BJ (cell line): ENCODE data around the gene SPRED1. TPM values are rescaled to one million over a fixed set of nuclear protein-coding genes. Genes with fewer than 3 reads are reported as not detected.

ENCODE experiments used
- CTCF ChIA-PET: fragments of 350-600 bp; formaldehyde crosslinking; extraction: SDS; loops from one replicate; lab custom pipeline; 2021; ENCODE audit warnings: antibody characterized with exemption, inconsistent platforms; lab: Yijun Ruan, JAX
- POLR2A ChIA-PET: fragments of 300-600 bp; sonication (Branson Sonifier 250); formaldehyde crosslinking; extraction: SDS; loops from one replicate; lab custom pipeline; 2021; ENCODE audit warnings: antibody characterized with exemption; lab: Charles Lee
- DNase-seq: peaks from one replicate; pipeline ENCODE4 v3.0.0-alpha.2; 2011; ENCODE audit warnings: low read depth
- H3K27me3 ChIP-seq: 2 replicates; pipeline ENCODE4 v1.6.0; 2011; ENCODE audit warnings: low read length; ENCODE audit not compliant: control insufficient read depth, insufficient read depth
- H3K36me3 ChIP-seq: 2 replicates; pipeline ENCODE4 v1.5.1; 2011; ENCODE audit warnings: low read length; ENCODE audit not compliant: control insufficient read depth, insufficient read depth
- H3K4me3 ChIP-seq: 2 replicates; pipeline ENCODE4 v1.5.1; 2011; ENCODE audit warnings: low read depth, mild to moderate bottlenecking, control low read depth, low read length
- polyA plus RNA-seq: library from polyadenylated mRNA; depleted of rRNA; stranded (reverse); fragments of >200 nt; gene quantifications from 2 replicates; pipeline ENCODE4 v1.2.3, GENCODE V29; 2011
- TF ChIP-seq, protein P1 (sequence below): IDR thresholded peaks from 2 replicates; pipeline ENCODE4 v1.5.1; 2011; ENCODE audit warnings: low read depth, mild to moderate bottlenecking, control low read depth, inconsistent platforms, low read length, moderate library complexity; ENCODE audit not compliant: insufficient read depth

The SPRED1 gene
- polyA plus RNA-seq, 1 experiment = 5.2 TPM

- no peaks in the 10 kb centered on the region; the same call in 1 of the 2 replicates for H3K27me3 ChIP-seq
- ChIA-PET CTCF (interaction anchor here (1.2 kb wide), 1 partner anchor 14 kb away, joined by 3 read pairs; no protein-coding TSS in a partner anchor), POLR2A (no interaction called here)
- no peak for DNase-seq
- H3K4me3 ChIP-seq = no peak overlapping the region
- no peaks in the 10 kb centered on the region for H3K36me3 ChIP-seq
- TF ChIP-seq, protein P1, sequence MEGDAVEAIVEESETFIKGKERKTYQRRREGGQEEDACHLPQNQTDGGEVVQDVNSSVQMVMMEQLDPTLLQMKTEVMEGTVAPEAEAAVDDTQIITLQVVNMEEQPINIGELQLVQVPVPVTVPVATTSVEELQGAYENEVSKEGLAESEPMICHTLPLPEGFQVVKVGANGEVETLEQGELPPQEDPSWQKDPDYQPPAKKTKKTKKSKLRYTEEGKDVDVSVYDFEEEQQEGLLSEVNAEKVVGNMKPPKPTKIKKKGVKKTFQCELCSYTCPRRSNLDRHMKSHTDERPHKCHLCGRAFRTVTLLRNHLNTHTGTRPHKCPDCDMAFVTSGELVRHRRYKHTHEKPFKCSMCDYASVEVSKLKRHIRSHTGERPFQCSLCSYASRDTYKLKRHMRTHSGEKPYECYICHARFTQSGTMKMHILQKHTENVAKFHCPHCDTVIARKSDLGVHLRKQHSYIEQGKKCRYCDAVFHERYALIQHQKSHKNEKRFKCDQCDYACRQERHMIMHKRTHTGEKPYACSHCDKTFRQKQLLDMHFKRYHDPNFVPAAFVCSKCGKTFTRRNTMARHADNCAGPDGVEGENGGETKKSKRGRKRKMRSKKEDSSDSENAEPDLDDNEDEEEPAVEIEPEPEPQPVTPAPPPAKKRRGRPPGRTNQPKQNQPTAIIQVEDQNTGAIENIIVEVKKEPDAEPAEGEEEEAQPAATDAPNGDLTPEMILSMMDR = no peak
Observed at GRCh38 chr15:38216763-38217162, 35.9 kb upstream of the SPRED1 start.

DNA sequence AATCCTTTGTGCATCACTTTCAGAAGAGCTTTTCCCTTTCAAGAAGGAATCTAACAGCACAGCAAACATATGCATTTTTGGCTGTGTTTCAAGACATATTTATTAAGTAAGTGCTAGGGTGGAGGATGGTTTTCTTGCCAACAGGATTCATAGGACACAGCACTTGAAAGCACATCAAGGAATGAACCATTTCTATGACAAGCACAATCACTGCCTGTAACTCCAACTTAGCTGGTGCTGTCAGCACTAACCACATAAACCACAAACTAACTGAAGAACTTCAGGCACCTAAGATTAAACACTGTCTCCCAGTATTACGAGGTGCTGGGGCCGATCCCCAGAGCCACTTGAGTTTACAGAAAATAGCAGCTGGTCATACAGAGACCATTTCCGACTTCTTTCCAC is 35.4 kb upstream of the SPRED1 start:
- POLR2A ChIA-PET = no interaction called here
- DNase-seq = no peak
- TF ChIP-seq, protein P1 = no peak
- no peaks in the 10 kb centered on the region for H3K36me3 ChIP-seq
- CTCF ChIA-PET = interaction anchor here (0.6 to 1.2 kb wide), 2 partner anchors 14 to 251 kb away, joined by 3 read pairs; no protein-coding TSS in a partner anchor
- no peak overlapping the region for H3K4me3 ChIP-seq
- no peaks in the 10 kb centered on the region; the same call in 1 of the 2 replicates for H3K27me3 ChIP-seq

DNA sequence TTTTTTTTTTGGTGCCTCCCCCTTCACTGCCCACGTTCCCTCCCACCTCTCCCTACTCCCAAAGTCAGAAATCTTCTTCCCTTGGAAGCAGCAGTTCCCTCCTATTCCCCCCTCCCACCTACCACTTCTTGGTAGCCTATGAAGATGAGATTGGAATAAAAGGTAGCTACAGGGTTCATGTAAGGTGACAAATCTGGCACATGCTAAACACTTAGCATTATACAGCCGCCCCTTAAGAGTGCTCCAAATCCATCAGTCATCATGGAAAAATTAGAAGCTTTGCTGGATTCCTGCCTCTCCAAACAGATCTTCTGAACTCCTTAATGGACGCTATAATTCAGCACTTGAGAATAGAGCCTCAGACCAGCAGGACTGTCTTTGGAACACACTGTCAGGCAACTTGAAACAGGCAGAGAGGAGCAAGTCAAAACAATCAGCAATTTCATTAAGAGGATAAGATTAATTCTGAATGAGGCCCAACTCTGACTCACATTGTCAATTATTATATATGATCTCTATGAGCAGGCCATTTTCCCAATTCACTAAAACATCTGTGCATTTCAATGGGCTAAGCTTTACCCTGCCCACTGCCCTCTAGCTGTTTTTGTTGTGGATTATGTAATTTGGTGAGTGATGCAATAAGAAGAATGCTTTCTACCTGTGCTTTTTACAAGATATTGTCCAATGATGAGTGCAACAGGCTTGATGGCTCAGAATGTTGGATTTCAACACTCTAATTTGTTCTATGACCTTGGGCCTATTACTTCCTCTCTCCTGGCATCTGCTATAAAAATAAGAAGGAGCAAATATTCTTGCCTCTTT is 34.6 kb upstream of the SPRED1 start:
- ChIA-PET CTCF (interaction anchor here (0.6 to 0.7 kb wide), 2 partner anchors 15 to 251 kb away, joined by 3 read pairs; no protein-coding TSS in a partner anchor), POLR2A (no interaction called here)
- no peak overlapping the region for H3K4me3 ChIP-seq
- DNase-seq = no peak
- H3K27me3 ChIP-seq = no peaks in the 10 kb centered on the region
- TF ChIP-seq, protein P1 = no peak
- no peaks in the 10 kb centered on the region for H3K36me3 ChIP-seq

DNA sequence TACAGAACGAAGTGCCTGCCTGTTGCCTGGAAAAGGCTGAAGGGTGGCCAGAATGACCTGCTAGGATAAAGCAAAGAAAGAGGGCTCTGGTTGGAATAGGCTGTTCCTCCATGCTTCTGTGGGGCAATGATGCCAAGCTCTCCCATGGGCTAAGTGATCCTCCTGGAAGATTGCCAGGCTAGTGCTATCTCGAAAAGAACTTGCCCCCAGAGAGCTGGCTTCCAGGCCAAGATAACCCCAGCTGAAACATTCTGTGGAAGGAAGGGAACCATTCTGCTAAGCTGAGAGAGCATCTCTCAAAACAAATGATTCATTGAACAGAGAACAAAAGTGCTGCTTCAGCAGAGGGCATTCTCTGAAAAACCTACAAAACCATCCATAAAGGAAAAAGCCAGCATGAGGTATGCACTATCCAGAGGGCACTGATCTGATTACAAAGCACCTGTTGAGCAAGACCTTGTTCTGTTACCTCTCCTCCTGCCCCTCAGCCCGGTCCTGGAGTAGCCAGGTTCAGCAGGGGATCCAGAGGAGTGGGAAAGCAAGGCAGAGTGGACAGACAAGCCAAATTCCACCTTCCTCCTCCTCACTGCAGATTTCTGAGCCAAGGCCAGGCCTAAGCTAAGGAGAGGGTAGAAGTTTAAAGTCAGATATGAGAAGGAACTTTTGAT is 31.9 kb upstream of the SPRED1 start:
- Histone ChIP-seq H3K27me3 (no peaks in the 10 kb centered on the region), H3K4me3 (no peak overlapping the region), H3K36me3 (no peaks in the 10 kb centered on the region)
- POLR2A ChIA-PET = no interaction called here
- CTCF ChIA-PET = interaction anchor here (1.7 kb wide), 1 partner anchor 15 kb away, joined by 4 read pairs; no protein-coding TSS in a partner anchor
- TF ChIP-seq, protein P1 = no peak
- DNase-seq = no peak

DNA sequence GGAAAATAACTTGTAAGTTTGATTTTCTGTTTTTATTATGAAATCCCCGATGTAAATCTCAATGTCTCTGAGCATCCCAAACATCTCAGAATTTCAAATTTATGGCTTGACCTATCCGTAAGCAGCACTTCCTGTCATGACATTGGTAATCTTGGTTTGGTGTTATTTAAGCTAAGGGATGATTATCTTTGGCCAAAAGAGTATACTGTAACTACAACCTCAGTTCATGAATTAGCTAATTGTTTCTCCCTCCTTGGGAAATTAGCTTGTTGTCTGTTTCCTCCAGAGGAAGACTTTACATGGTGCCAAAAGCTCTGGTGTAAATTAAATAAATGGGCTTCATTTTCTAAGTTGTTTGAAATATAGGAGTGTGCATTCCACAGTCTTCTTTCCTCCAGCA is 28.1 kb upstream of the SPRED1 start:
- H3K36me3 ChIP-seq = no peaks in the 10 kb centered on the region
- ChIA-PET CTCF (interaction anchor here (0.6 to 1.1 kb wide), 2 partner anchors 12 to 61 kb away, joined by 3 read pairs; no protein-coding TSS in a partner anchor), POLR2A (no interaction called here)
- no peak for DNase-seq
- no peak overlapping the region for H3K4me3 ChIP-seq
- TF ChIP-seq, protein P1 = no peak
- no peaks in the 10 kb centered on the region; the same call in 1 of the 2 replicates for H3K27me3 ChIP-seq
